GM12892 (cell line): ENCODE results near the gene ATRNL1.

Experiments
- DNase-seq: peaks from one replicate; pipeline ENCODE4 v3.0.0; 2011; ENCODE audit not compliant: insufficient read length
- FAIRE-seq: peaks from 2 replicates; lab custom pipeline; 2011; peaks lifted over from hg19 to GRCh38; lab: Jason Lieb, UNC
- POLR2A ChIP-seq: IDR thresholded peaks from 2 replicates; pipeline ENCODE4 v1.6.1; 2011; ENCODE audit warnings: low read depth, low read length, control low read depth
- POLR2AphosphoS5 ChIP-seq: IDR thresholded peaks from 2 replicates; pipeline ENCODE4 v1.6.1; 2011; ENCODE audit warnings: low read depth, low read length, control low read depth
- TAF1 ChIP-seq: IDR thresholded peaks from 2 replicates; pipeline ENCODE4 v1.6.1; 2011; ENCODE audit warnings: low read depth, mild to moderate bottlenecking, control low read depth, low read length, borderline replicate concordance

Gene ATRNL1

DNA sequence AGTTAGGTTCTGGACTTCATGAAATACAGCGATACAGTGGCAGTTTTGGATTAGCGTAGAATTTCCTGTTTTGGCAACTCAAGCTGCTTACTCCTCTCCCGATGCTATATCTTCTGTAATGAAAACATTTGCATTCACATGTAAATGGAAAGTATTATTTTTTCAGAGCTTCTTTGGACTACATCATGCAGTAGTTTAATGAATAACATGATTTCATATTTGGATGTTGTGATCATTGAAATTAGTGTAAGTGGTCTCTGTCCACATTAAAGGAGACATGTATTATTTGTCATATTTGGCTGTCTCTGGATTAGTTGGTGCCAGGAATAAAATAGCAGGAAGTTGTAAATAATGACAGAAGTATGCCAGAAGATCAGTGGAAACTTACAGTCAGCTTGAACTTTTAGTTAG, 848.2 kb downstream of the ATRNL1 start:
- FAIRE-seq (no peak), DNase-seq (no peak)
- TF ChIP-seq POLR2AphosphoS5 (no peak), POLR2A (no peak), TAF1 (no peak)

DNA sequence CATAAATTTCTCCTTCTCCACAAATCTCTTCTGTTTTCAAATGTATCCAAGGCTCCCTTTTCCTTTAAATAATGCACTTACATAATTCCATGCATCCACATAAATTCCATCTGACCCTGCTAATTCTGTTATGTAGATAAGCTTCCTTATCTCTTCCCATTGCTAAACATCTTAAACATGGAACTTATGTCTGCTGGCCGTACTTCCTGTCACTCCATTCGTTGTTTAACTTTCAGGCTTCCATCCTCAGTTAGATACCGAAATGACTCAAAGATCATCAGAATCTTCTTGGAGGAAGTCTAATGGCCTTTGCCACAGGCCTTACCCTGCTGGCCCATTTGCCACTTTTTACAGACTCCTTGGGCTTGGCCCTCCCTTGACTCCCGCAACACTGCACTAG, 848.9 kb downstream of the ATRNL1 start:
- TF ChIP-seq POLR2AphosphoS5 (no peak), TAF1 (no peak), POLR2A (no peak)
- DNase-seq (no peak), FAIRE-seq (no peak)

DNA sequence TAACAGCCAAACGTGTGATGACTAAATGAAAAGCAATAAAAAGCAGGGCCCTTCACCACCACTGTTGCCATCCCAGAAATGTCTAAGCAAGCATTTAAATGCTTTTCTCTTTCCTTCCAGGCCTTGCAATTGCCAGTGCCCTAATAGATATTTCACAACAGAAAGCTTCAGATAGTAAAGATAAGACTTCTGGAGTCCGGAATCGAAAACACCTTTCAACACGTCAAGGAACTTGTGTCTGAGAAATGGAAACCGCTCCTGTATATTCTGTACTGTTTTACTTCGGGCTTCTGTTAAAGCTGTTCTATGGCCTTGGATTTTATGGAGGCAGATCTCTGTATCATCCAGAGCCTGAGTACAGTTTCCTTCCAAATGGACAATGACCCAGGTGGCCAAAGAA, 851.4 kb downstream of the ATRNL1 start:
- DNase-seq: no peak
- TF ChIP-seq TAF1: no peak
- no peak for TF ChIP-seq POLR2A
- TF ChIP-seq POLR2AphosphoS5: no peak
- FAIRE-seq: no peak

DNA sequence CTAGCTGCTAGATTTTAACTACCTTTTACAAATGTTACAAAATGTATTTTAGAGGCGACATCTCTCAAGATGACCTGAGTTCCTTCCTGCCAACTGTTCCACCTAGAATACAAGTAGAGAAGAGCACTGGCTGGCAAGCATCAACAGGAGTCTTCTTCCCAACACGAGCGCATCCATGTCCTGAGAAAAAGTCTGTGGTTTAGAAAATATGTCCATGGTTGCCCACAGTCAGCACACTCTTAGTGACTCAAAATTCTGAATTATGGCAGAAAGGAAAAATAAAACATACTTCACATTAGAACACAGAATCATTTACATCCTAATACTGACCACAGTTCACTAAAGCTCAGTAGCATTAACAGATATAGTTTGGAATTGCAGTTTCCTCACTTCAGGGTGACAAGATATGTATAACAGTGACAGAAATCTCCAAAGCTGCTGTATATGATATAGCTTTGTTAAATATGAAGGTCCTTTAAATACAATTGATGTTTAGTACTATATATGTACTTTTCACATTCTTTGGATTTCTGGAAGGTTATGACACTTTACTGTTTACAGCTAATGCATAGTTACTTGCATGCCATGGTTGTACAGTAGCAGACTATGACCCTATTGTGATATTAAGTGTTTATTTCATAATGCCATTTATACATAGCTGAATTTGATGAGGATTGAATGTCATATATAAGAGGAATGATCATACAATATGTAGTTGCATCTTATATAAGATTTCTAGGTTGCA, 852.7 kb downstream of the ATRNL1 start:
- no peak for FAIRE-seq
- no peak for TF ChIP-seq POLR2A
- TF ChIP-seq TAF1: no peak
- no peak for TF ChIP-seq POLR2AphosphoS5
- DNase-seq: no peak

DNA sequence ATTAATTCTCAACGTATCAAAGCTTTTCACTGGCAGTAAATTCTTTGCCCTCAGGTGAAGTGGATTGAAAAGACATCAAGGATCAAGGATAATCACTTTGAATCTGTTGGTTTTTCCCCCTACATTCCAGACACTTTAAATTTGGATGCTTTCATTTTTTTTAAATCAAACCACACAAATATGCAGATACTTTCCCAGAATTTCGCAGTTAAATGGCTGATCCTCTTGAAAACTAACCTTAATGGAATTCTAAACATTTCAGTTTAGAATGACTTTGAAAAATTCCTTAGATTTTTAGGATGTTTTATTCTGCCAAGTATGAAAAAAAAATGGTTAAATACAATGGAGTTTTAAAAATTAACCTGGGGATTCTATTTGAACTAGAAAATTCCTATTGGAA, 853.9 kb downstream of the ATRNL1 start:
- DNase-seq (no peak), FAIRE-seq (no peak)
- no peak for TF ChIP-seq POLR2AphosphoS5

DNA sequence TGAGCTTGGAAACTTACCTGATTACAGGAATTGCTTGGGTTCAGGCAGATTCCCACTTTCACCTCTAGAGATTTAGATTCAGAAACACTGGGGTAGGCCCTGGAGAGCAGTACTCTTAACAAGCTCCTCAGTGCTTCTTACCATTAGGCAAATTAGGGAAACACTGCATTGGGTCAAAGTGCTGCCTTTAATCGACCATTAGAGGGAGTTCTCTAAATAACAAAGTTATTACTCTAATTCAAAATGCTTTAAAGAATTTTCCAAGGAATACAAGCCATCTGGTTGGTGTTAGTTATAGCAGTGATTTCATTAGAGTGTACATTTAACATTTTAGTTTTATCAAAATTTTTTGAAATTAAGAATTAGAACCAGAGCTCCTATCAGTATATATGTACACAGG, 855.3 kb downstream of the ATRNL1 start:
- no peak for DNase-seq
- TF ChIP-seq POLR2A: no peak
- no peak for TF ChIP-seq TAF1

DNA sequence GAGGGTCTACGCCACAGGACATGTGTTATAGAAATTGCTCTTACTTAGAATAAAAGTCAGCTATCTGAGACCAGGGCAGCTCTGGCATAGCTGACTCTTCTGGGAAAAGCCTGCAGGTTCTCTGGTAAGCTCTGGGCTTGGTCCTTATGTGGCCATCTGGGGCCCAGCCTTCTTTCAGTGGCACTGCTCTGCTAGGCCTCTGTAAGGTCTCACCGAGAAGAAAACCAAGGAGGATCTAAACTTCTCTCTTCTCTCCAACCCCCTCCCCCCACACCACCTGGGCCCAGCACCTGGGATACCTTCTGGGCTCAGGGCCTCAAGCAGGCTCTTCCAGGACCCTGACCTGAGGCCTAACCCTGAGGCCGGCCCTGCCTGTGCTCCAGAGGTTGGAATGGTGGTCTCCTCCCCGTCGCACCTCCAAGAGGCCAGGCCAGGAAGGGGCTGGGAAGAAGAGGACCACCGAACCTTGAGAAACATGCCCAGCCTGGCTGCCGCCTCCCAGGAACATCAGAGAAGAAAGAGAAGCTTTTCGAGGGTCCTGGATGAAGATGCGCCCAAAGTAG, 856.2 kb downstream of the ATRNL1 start:
- DNase-seq: no peak
- TF ChIP-seq POLR2A (no peak), POLR2AphosphoS5 (no peak), TAF1 (no peak)
- no peak for FAIRE-seq

More for the DNA sequence above, 855.3 kb downstream of the ATRNL1 start:
- FAIRE-seq: no peak

DNA sequence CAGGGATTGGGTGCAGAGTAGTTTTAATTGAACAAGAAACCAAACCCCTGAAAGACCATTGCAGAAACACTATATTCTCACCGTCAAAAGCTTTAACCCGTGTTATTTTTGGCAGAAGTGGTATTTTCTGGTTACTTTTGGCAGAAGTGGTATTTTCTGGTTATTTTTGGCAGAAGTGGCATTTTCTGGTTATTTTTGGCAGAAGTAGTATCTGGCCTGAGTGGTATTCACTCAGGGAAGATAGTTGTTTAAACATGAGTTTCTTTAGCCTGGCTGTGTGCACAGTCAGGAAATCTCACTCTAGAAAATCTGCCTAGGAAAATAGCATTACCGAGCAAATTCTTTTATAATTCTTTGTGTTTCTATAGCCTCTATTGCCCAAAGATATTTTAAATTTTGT, 857.2 kb downstream of the ATRNL1 start:
- no peak for FAIRE-seq
- DNase-seq: no peak
- TF ChIP-seq TAF1: no peak
- no peak for TF ChIP-seq POLR2AphosphoS5
- no peak for TF ChIP-seq POLR2A

DNA sequence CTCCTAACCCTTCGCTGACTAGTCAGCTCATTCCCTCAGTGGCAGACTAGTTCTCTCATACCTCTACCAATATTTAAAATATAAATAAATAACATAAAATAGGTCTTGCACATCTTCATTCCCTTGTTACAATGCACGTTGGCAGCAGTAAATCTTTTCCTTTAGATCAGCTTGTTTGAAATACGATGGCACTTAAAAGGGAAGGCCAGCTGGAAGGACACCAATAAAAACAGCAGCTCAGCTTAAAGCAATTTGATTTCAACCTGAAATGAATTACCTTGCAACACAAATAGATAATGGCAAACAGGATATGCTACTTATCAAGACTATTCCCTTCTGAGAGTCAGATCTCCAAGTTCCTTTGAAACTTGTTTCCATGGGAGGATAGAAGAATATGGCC, 858.1 kb downstream of the ATRNL1 start:
- TF ChIP-seq POLR2A: no peak
- no peak for TF ChIP-seq TAF1
- no peak for TF ChIP-seq POLR2AphosphoS5
- DNase-seq (no peak), FAIRE-seq (no peak)

DNA sequence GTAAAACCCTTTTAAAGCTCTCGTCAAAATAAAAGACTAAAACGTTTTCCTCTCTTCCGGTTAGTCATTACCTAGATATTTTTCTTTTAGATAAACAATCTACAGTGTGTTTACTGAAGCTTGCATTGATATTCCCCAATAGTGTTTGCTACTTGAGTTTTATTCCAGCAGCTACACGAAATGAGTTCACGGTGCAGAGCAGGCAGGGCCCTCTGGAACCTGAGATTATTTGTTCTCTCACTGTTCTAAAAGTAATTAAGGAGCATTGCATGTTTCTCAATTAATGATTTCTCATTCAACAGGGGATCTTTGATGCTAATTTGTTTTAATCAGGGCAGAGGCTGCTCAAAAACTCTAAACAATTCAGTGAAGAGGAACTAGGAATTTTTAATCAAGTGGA, 860.1 kb downstream of the ATRNL1 start:
- TF ChIP-seq TAF1 (no peak), POLR2A (no peak), POLR2AphosphoS5 (no peak)
- no peak for DNase-seq
- no peak for FAIRE-seq

DNA sequence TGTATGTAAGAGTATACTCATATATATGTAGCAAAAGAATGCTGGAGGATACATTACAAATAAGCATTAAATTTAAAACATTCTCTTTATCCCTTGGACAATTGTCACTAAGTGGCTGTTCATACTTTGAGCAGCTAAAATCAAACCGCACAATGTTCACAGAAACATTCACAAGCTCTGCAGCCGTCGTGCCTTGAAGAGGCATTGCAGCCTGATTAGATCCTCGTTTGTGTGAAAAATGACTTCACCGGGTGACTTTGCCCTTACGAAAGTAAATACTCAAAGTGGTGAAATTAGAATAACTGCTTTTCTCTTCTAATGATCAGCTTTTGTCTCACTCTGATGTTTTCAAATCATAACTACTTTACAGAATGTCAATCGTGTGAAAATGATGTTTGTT, 860.8 kb downstream of the ATRNL1 start:
- DNase-seq: no peak
- no peak for FAIRE-seq
- TF ChIP-seq POLR2AphosphoS5 (no peak), TAF1 (no peak), POLR2A (no peak)
